KMS-11 (cell line): ENCODE data around the gene FLT4.

ENCODE experiments used
- H2AFZ ChIP-seq: fragments of 200-600 bp; sonication (generic); 2 replicates; pipeline ENCODE4 v1.6.1; 2016; ENCODE audit warnings: antibody characterized with exemption, mixed run types, low read depth
- H3K27ac ChIP-seq: fragments of 200-600 bp; sonication (generic); 2 replicates; pipeline ENCODE4 v1.6.1; 2016; ENCODE audit warnings: mild to moderate bottlenecking, mixed run types
- H3K27me3 ChIP-seq: fragments of 200-600 bp; sonication (generic); 2 replicates; pipeline ENCODE4 v1.6.1; 2017; ENCODE audit warnings: mild to moderate bottlenecking, low read depth, mixed run types, moderate library complexity; ENCODE audit not compliant: insufficient read depth
- H3K36me3 ChIP-seq: fragments of 200-600 bp; sonication (generic); 2 replicates; pipeline ENCODE4 v1.6.1; 2017; ENCODE audit warnings: mild to moderate bottlenecking, mixed run types; ENCODE audit not compliant: insufficient read depth
- H3K4me1 ChIP-seq: fragments of 200-600 bp; sonication (generic); 2 replicates; pipeline ENCODE4 v1.6.1; 2016; ENCODE audit warnings: mild to moderate bottlenecking, low read depth, mixed run types; ENCODE audit not compliant: poor library complexity, severe bottlenecking
- H3K4me2 ChIP-seq: fragments of 200-600 bp; sonication (generic); 2 replicates; pipeline ENCODE4 v1.7.0; 2016; ENCODE audit warnings: mild to moderate bottlenecking, mixed run types
- H3K4me3 ChIP-seq: fragments of 200-600 bp; sonication (generic); IDR thresholded peaks from 2 replicates; pipeline ENCODE4 v1.6.1; 2017; ENCODE audit warnings: low read depth, low read length, mixed read lengths; ENCODE audit not compliant: insufficient read depth
- H3K79me2 ChIP-seq: fragments of 200-600 bp; sonication (generic); 2 replicates; pipeline ENCODE4 v1.6.1; 2016; ENCODE audit warnings: low read depth, mixed run types; ENCODE audit not compliant: insufficient read depth
- H3K9ac ChIP-seq: fragments of 200-600 bp; sonication (generic); 2 replicates; pipeline ENCODE4 v1.6.1; 2016; ENCODE audit warnings: mild to moderate bottlenecking, mixed run types
- H4K20me1 ChIP-seq: fragments of 200-600 bp; sonication (generic); 2 replicates; pipeline ENCODE4 v1.6.1; 2016; ENCODE audit warnings: mild to moderate bottlenecking, mixed run types; ENCODE audit not compliant: insufficient read depth
- TF ChIP-seq, protein P1 (sequence below): fragments of 200-600 bp; sonication (generic); conservative IDR thresholded peaks from 2 replicates; pipeline ENCODE4 v1.6.1; 2017; ENCODE audit warnings: low read depth, mild to moderate bottlenecking, antibody characterized with exemption, low read length, moderate library complexity, mixed read lengths

The FLT4 gene

DNA sequence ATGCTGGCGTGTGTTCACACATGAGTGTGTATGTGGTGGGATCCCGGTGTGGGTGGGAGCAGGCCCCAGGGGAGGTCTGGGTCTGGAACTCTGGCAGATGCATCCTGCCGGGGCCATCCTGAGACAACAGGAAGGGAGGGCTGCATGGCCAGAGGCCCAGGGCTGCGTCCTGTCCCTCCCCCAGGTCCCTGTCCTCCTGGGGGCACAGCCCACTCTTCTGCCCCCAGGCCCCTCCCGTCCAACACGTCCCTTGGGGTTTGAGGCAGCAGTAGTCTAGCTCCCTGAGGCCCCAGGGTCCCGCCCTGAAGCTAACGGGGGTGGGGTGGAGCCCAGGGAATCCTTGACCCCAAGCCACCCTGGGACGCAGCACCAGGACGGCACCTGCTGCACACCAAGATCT, 16.6 kb downstream of the FLT4 start:
- no peaks in the 10 kb centered on the region for H3K36me3 ChIP-seq
- H3K4me3 ChIP-seq: no peak overlapping the region
- TF ChIP-seq, protein P1, sequence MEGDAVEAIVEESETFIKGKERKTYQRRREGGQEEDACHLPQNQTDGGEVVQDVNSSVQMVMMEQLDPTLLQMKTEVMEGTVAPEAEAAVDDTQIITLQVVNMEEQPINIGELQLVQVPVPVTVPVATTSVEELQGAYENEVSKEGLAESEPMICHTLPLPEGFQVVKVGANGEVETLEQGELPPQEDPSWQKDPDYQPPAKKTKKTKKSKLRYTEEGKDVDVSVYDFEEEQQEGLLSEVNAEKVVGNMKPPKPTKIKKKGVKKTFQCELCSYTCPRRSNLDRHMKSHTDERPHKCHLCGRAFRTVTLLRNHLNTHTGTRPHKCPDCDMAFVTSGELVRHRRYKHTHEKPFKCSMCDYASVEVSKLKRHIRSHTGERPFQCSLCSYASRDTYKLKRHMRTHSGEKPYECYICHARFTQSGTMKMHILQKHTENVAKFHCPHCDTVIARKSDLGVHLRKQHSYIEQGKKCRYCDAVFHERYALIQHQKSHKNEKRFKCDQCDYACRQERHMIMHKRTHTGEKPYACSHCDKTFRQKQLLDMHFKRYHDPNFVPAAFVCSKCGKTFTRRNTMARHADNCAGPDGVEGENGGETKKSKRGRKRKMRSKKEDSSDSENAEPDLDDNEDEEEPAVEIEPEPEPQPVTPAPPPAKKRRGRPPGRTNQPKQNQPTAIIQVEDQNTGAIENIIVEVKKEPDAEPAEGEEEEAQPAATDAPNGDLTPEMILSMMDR: no peak
- no peak overlapping the region for H2AFZ ChIP-seq
- no peak overlapping the region for H3K9ac ChIP-seq
- H4K20me1 ChIP-seq: no peaks in the 10 kb centered on the region
- H3K27me3 ChIP-seq: no peaks in the 10 kb centered on the region
- no peak overlapping the region for H3K27ac ChIP-seq
- no peaks in the 10 kb centered on the region for H3K4me1 ChIP-seq
- H3K79me2 ChIP-seq: no peaks in the 10 kb centered on the region
- H3K4me2 ChIP-seq: no peak overlapping the region

DNA sequence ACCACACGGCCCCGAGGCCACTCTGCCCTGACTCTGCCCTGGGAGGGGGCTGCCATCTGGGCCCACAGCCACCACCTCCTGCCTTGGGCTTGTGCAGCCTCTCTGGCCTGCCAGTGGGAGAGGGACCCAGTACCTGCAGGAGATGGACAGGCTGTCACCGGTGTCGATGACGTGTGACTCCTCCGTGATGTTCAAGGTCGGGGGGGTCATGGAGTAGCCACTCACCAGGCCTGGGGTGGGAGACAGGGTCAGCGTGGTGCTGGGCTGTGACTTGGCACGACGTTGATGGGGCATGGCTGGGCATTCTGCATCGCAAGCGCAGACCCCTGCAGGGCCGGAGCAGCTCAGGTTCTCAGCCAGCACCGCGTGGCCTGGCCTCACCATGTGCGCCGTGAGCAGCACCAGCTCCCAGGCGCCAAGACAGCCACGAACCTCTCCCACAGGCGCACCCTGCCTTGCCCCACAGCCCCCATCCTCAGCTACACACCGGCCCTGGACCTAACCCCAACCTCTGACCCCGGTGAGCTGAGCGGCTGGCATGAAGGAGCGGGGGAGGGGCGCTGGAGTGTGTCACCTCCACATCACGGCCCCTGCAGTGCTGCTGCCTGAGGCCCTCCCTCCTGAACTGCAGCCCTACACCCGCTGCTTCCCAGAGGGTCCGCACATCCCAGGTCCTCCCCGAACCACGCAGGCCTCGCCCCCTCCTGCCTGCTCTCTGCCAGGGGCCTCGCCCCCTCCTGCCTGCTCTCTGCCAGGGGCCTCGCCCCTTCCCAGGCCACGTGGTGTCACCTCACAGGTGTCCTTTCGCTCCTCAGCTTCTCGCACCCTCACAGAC, 17.6 kb downstream of the FLT4 start:
- Histone ChIP-seq H4K20me1 (no peaks in the 10 kb centered on the region), H3K79me2 (no peaks in the 10 kb centered on the region), H3K27ac (no peak overlapping the region), H3K4me2 (no peak overlapping the region), H3K27me3 (no peaks in the 10 kb centered on the region), H3K9ac (no peak overlapping the region), H3K4me1 (no peaks in the 10 kb centered on the region), H2AFZ (no peak overlapping the region), H3K36me3 (no peaks in the 10 kb centered on the region), H3K4me3 (no peak overlapping the region)
- TF ChIP-seq, protein P1: no peak

DNA sequence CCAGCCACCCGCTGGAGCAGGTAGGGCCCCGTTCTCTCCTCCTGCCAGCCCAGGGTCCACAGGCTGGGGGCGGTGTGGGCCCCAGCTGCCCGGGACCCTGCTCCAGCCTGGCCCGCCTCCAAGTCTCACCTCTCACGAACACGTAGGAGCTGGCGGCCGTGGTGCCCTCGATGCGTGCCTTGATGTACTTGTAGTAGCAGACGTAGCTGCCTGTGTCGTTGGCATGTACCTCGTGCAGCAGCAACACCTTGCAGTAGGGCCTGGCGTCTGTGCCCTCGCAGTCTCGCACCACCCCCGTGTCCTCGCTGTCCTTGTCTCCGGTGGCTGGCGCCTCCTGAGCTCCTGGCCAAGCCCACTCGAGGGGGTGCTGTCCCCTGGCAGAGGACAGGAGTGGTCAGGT, 19.0 kb downstream of the FLT4 start:
- Histone ChIP-seq H3K27me3 (no peaks in the 10 kb centered on the region; the same call in 1 of the 2 replicates), H3K79me2 (no peaks in the 10 kb centered on the region), H3K4me2 (no peak overlapping the region), H3K36me3 (no peaks in the 10 kb centered on the region), H3K27ac (no peak overlapping the region), H2AFZ (no peak overlapping the region), H4K20me1 (no peaks in the 10 kb centered on the region), H3K9ac (no peak overlapping the region), H3K4me1 (no peaks in the 10 kb centered on the region), H3K4me3 (no peak overlapping the region)
- TF ChIP-seq, protein P1: no peak

DNA sequence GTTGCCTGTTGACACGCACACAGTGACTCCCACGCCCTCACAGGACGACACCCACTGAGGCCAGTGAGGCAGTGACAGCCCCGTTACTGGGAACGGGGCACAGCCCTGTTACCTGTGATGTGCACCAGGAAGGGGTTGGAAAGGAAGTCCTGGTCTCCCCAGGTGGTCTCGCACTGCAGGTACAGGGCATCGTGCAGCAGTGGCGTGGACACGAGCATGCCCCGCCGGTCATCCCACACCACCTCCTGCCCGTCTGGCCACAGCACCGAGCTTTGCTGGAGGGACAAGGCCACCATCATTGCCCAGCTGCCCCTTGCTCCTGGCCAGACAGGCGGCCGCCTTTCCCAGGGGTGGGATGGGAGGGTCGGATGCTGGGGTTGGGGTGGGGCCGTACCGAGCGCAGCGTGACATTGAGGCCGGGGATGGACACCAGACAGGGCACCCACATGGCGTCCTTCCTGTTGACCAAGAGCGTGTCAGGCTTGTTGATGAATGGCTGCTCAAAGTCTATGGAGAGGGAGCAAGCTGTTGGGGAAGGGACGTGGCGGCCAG, 19.5 kb downstream of the FLT4 start:
- H2AFZ ChIP-seq: no peak overlapping the region
- no peak overlapping the region for H3K4me3 ChIP-seq
- H4K20me1 ChIP-seq: no peaks in the 10 kb centered on the region
- H3K4me1 ChIP-seq: no peaks in the 10 kb centered on the region
- no peak overlapping the region for H3K4me2 ChIP-seq
- no peaks in the 10 kb centered on the region for H3K36me3 ChIP-seq
- TF ChIP-seq, protein P1: no peak
- H3K27ac ChIP-seq: no peak overlapping the region
- H3K27me3 ChIP-seq: no peaks in the 10 kb centered on the region; the same call in 1 of the 2 replicates
- H3K79me2 ChIP-seq: no peaks in the 10 kb centered on the region
- H3K9ac ChIP-seq: no peak overlapping the region
